ENCODE measurements around the gene SVIL.
"Not testable (repeated sequence)": the region's sequence is repeated elsewhere in the genome, so short reads cannot be mapped to it uniquely, and the experiment has no call there.

The SVIL gene

GRCh38 chr10:29610876-29611647 is 23.7 kb downstream of the SVIL start:
- no peak overlapping the region for H3K27ac Mint-ChIP-seq
- H3K36me3 Mint-ChIP-seq (ENCODE audit: low read depth) = peaks cover 13% of the 10 kb centered on the region
- H3K9me3 Mint-ChIP-seq = peaks cover 23% of the 10 kb centered on the region
- no peaks in the 10 kb centered on the region for H3K27me3 Mint-ChIP-seq (ENCODE audit: low read depth)
- DNase-seq (ENCODE audit: low spot score) = no peak
- H3K4me3 Mint-ChIP-seq = no peak overlapping the region
- no peaks in the 10 kb centered on the region for H3K4me1 Mint-ChIP-seq (ENCODE audit: low read depth)

GRCh38 chr10:29610331-29610730 is 24.4 kb downstream of the SVIL start:
- not testable (repeated sequence) for H3K27ac Mint-ChIP-seq; H3K4me3 Mint-ChIP-seq; DNase-seq (ENCODE audit: low spot score); H3K27me3 Mint-ChIP-seq (ENCODE audit: low read depth); H3K4me1 Mint-ChIP-seq (ENCODE audit: low read depth)
- H3K36me3 Mint-ChIP-seq (ENCODE audit: low read depth) = peaks cover 13% of the 10 kb centered on the region
- peaks cover 23% of the 10 kb centered on the region for H3K9me3 Mint-ChIP-seq

GRCh38 chr10:29609696-29610095 is 25.1 kb downstream of the SVIL start:
- H3K4me3 Mint-ChIP-seq = no peak overlapping the region
- H3K9me3 Mint-ChIP-seq = peaks cover 23% of the 10 kb centered on the region
- no peak overlapping the region for H3K27ac Mint-ChIP-seq
- H3K36me3 Mint-ChIP-seq (ENCODE audit: low read depth) = peaks cover 13% of the 10 kb centered on the region
- H3K4me1 Mint-ChIP-seq (ENCODE audit: low read depth) = no peaks in the 10 kb centered on the region
- no peak for DNase-seq (ENCODE audit: low spot score)
- no peaks in the 10 kb centered on the region for H3K27me3 Mint-ChIP-seq (ENCODE audit: low read depth)

GRCh38 chr10:29608476-29609301 is 26.1 kb downstream of the SVIL start:
- DNase-seq (ENCODE audit: low spot score) = no peak
- no peak overlapping the region for H3K27ac Mint-ChIP-seq
- H3K27me3 Mint-ChIP-seq (ENCODE audit: low read depth) = no peaks in the 10 kb centered on the region
- H3K4me3 Mint-ChIP-seq = no peak overlapping the region
- H3K36me3 Mint-ChIP-seq (ENCODE audit: low read depth) = peaks cover 13% of the 10 kb centered on the region
- no peaks in the 10 kb centered on the region for H3K4me1 Mint-ChIP-seq (ENCODE audit: low read depth)
- H3K9me3 Mint-ChIP-seq = peaks cover 23% of the 10 kb centered on the region

GRCh38 chr10:29608062-29608461 is 26.7 kb downstream of the SVIL start:
- Mint-ChIP-seq H3K4me1 (ENCODE audit: low read depth) (no peaks in the 10 kb centered on the region), H3K27ac (no peak overlapping the region), H3K9me3 (peaks cover 23% of the 10 kb centered on the region), H3K4me3 (no peak overlapping the region), H3K36me3 (ENCODE audit: low read depth) (peaks cover 13% of the 10 kb centered on the region), H3K27me3 (ENCODE audit: low read depth) (no peaks in the 10 kb centered on the region)
- no peak for DNase-seq (ENCODE audit: low spot score)

- no peak overlapping the region for H3K4me3 Mint-ChIP-seq
- H3K9me3 Mint-ChIP-seq = peaks cover 23% of the 10 kb centered on the region
- no peak for DNase-seq (ENCODE audit: low spot score)
- H3K4me1 Mint-ChIP-seq (ENCODE audit: low read depth) = no peaks in the 10 kb centered on the region
- no peaks in the 10 kb centered on the region for H3K27me3 Mint-ChIP-seq (ENCODE audit: low read depth)
- peaks cover 12% of the 10 kb centered on the region for H3K36me3 Mint-ChIP-seq (ENCODE audit: low read depth)
- no peak overlapping the region for H3K27ac Mint-ChIP-seq
Observed at GRCh38 chr10:29607576-29607975, 27.2 kb downstream of the SVIL start.

GRCh38 chr10:29606693-29607092 is 28.1 kb downstream of the SVIL start:
- not testable (repeated sequence) for H3K4me1 Mint-ChIP-seq (ENCODE audit: low read depth); H3K4me3 Mint-ChIP-seq; H3K27me3 Mint-ChIP-seq (ENCODE audit: low read depth); H3K27ac Mint-ChIP-seq; DNase-seq (ENCODE audit: low spot score)
- Mint-ChIP-seq H3K36me3 (ENCODE audit: low read depth) (peaks cover 11% of the 10 kb centered on the region), H3K9me3 (peaks cover 23% of the 10 kb centered on the region)

GRCh38 chr10:29604291-29604825 is 30.4 kb downstream of the SVIL start:
- peaks cover 4% of the 10 kb centered on the region for H3K36me3 Mint-ChIP-seq (ENCODE audit: low read depth)
- DNase-seq (ENCODE audit: low spot score) = no peak
- H3K27ac Mint-ChIP-seq = no peak overlapping the region
- peaks cover 5% of the 10 kb centered on the region for H3K9me3 Mint-ChIP-seq
- no peaks in the 10 kb centered on the region for H3K4me1 Mint-ChIP-seq (ENCODE audit: low read depth)
- H3K27me3 Mint-ChIP-seq (ENCODE audit: low read depth) = no peaks in the 10 kb centered on the region
- H3K4me3 Mint-ChIP-seq = no peak overlapping the region

GRCh38 chr10:29603223-29603896 is 31.4 kb downstream of the SVIL start:
- no peak for DNase-seq (ENCODE audit: low spot score)
- no peaks in the 10 kb centered on the region for H3K9me3 Mint-ChIP-seq
- no peaks in the 10 kb centered on the region for H3K4me1 Mint-ChIP-seq (ENCODE audit: low read depth)
- no peaks in the 10 kb centered on the region for H3K27me3 Mint-ChIP-seq (ENCODE audit: low read depth)
- H3K27ac Mint-ChIP-seq = no peak overlapping the region
- H3K4me3 Mint-ChIP-seq = no peak overlapping the region
- no peaks in the 10 kb centered on the region for H3K36me3 Mint-ChIP-seq (ENCODE audit: low read depth)

GRCh38 chr10:29600821-29601220 is 34.0 kb downstream of the SVIL start:
- Mint-ChIP-seq H3K27me3 (ENCODE audit: low read depth) (no peaks in the 10 kb centered on the region), H3K9me3 (no peaks in the 10 kb centered on the region), H3K4me1 (ENCODE audit: low read depth) (no peaks in the 10 kb centered on the region), H3K4me3 (no peak overlapping the region), H3K36me3 (ENCODE audit: low read depth) (no peaks in the 10 kb centered on the region), H3K27ac (no peak overlapping the region)
- no peak for DNase-seq (ENCODE audit: low spot score)

GRCh38 chr10:29600067-29600466 is 34.7 kb downstream of the SVIL start:
- no peak for DNase-seq (ENCODE audit: low spot score)

GRCh38 chr10:29598851-29599311 is 35.9 kb downstream of the SVIL start:
- Mint-ChIP-seq H3K9me3 (no peaks in the 10 kb centered on the region), H3K4me3 (no peak overlapping the region), H3K36me3 (ENCODE audit: low read depth) (no peaks in the 10 kb centered on the region), H3K27ac (no peak overlapping the region), H3K27me3 (ENCODE audit: low read depth) (no peaks in the 10 kb centered on the region), H3K4me1 (ENCODE audit: low read depth) (no peaks in the 10 kb centered on the region)
- no peak for DNase-seq (ENCODE audit: low spot score)

More at GRCh38 chr10:29600067-29600466, 34.7 kb downstream of the SVIL start:
- H3K4me1 Mint-ChIP-seq (ENCODE audit: low read depth) = no peaks in the 10 kb centered on the region
- H3K9me3 Mint-ChIP-seq = no peaks in the 10 kb centered on the region
- no peak overlapping the region for H3K4me3 Mint-ChIP-seq
- no peaks in the 10 kb centered on the region for H3K36me3 Mint-ChIP-seq (ENCODE audit: low read depth)
- H3K27me3 Mint-ChIP-seq (ENCODE audit: low read depth) = no peaks in the 10 kb centered on the region
- H3K27ac Mint-ChIP-seq = no peak overlapping the region

GRCh38 chr10:29596826-29597225 is 37.9 kb downstream of the SVIL start:
- Mint-ChIP-seq H3K36me3 (ENCODE audit: low read depth) (no peaks in the 10 kb centered on the region), H3K27ac (no peak overlapping the region), H3K9me3 (no peaks in the 10 kb centered on the region), H3K4me1 (ENCODE audit: low read depth) (no peaks in the 10 kb centered on the region), H3K4me3 (no peak overlapping the region), H3K27me3 (ENCODE audit: low read depth) (no peaks in the 10 kb centered on the region)
- DNase-seq (ENCODE audit: low spot score) = no peak

GRCh38 chr10:29596356-29596755 is 38.4 kb downstream of the SVIL start:
- no peaks in the 10 kb centered on the region for H3K27me3 Mint-ChIP-seq (ENCODE audit: low read depth)
- no peak overlapping the region for H3K27ac Mint-ChIP-seq
- H3K9me3 Mint-ChIP-seq = no peaks in the 10 kb centered on the region
- no peaks in the 10 kb centered on the region for H3K36me3 Mint-ChIP-seq (ENCODE audit: low read depth)
- no peak overlapping the region for H3K4me3 Mint-ChIP-seq
- no peak for DNase-seq (ENCODE audit: low spot score)
- H3K4me1 Mint-ChIP-seq (ENCODE audit: low read depth) = no peaks in the 10 kb centered on the region
